HG03565 (cell line): ENCODE results near the gene PCDHGA5.
"Not testable (repeated sequence)": the region's sequence is repeated elsewhere in the genome, so short reads cannot be mapped to it uniquely, and the experiment has no call there.

ENCODE experiments used
- ATAC-seq: cut with Tn5 transposase; IDR thresholded peaks from one replicate; pipeline ENCODE4 v1.9.1; 2021; ENCODE audit warnings: mild to moderate bottlenecking, moderate library complexity; ENCODE audit not compliant: unreplicated experiment

Gene PCDHGA5

DNA sequence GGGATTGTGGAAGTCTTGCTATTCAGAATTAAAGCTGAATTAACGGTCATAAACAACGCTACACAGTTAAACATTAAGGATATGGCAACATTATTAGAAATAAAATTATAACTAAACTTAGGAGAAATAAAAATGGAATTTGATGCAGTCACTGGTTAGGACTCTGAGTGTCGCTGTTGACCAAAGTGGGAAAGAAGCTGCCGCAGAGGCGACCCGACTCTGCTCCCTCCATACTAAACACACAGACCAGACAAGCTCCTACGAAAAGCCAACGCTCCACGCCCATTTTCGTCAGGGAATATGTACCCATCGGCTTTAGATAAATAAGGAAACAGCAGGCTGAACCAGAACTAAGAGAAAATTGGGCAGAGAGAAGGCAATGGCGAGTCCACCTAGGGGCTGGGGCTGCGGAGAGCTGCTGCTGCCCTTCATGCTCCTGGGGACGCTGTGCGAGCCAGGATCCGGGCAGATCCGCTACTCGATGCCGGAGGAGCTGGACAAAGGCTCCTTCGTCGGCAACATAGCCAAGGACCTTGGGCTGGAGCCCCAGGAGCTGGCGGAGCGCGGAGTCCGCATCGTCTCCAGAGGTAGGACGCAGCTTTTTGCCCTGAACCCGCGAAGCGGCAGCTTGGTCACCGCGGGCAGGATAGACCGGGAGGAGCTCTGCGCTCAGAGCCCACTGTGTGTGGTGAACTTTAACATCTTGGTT lies at the start of gene PCDHGA5:
Gene PCDHGA5, plus strand, starts transcription at position 211 of the 709 bp plus-strand sequence. Its CDS starts 169 bp downstream, at position 380.
- ATAC-seq = no peak

DNA sequence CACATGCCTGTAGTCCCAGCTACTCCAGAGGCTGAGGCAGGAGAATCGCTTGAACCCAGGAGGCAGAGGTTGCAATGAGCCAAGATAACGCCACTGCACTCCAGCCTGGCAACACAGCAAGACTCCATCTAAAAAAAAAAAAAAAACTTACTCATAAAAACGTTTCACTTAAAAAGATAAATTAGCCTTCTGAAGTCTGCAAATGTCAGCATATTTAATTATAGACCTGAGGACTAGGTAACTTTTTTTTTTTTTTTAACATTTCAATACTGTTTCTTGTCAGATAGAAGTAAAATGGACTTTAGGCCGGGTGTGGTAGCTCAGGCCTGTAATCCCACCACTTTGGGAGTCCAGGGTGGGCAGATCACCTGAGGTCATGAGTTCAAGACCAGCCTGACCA lies 47.0 kb upstream of the PCDHGA5 start:
- ATAC-seq = not testable (repeated sequence)

GRCh38 chr5:141319202-141319601 lies 44.8 kb upstream of the PCDHGA5 start:
- no peak for ATAC-seq

- ATAC-seq = no peak
Observed at GRCh38 chr5:141319699-141320098, 44.3 kb upstream of the PCDHGA5 start.

DNA sequence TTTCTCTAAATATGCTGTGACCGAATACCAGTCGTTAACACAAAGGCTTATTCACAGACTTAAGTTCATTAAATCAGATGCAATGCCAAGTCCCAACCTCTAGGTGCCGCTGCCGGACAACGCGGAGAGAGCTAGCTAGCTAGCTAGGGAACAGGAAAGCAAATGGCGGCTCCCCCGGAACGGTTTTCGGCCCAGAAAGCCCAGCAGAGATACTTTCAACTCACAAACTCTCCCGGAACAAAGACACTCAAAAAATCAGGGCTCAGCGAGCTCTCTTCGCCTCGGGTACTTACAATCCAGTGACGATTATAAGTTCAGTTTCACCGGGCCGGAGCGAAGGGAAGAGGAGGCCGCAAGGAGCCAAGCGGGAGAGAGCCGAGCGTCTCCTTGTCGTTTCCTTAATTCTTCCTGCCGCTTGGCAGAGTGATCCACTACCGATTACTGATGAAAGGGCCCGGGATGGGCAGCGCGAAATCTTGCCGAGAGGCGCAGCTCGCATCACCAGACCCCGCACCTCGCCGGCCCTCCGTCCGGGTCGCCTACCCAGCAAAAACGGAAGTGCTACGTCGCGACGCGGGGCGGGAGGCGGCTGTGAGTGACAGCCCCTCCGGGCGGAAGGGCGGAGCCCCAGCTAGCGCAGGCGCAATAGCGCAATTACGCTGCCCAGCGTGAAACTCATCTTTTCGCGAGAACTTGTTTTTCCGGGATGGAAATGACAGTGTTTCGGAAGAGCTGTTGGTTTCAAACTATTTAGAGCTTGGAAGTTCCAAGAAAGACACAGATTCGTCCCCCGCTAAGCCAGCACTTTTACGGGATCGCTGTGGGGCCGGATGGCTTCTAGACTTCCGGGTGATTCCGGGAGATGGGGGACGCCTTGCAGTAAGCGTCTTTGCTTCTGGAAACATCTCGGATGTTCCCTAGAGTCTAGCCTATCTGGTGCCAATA lies 43.5 kb upstream of the PCDHGA5 start, which contains the start of gene TAF7:
Gene TAF7, minus strand, starts transcription at position 560 of the 945 bp plus-strand sequence. CDS start 740 bp downstream, outside the sequence.
- peak; percentile 84 for ATAC-seq

GRCh38 chr5:141322261-141322660 lies 41.7 kb upstream of the PCDHGA5 start:
- peak; percentile 30 for ATAC-seq

DNA sequence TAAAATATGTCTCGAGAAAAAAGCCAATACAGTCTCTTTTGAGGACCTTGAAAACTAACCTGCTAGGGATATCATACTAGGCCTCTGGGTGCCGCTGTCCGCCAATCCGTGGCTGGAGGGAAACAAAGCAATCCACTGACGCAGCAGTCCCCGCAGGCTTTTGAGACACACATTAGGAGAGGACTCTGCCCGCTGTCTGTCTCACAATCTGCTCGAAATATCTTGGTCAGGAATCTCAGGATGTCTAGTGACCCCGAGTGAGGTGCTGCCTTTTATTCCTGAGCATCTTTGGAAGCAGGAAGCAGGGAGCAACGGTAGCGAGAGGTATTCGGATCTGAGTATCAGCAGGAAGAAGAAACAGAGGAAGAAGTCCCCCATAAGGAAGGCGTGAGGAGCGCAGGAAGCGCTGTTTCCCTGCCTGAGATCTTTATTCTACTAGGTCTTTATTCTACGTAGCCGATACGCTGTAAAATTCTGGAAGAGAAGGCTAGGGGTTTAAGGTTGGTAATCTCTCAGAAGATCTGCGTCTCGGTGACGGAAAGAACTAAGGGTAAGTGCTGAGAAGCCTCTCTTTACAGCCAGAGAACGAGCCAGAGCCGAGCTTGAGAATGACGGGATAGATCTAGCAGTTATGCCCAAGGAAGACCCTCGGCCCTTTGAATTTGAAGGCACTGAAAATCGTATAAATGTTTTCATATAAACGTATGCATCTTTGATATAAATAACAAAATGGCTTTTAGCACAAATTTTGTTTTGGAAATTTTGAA lies 37.7 kb upstream of the PCDHGA5 start:
- peak; percentile 50 for ATAC-seq

DNA sequence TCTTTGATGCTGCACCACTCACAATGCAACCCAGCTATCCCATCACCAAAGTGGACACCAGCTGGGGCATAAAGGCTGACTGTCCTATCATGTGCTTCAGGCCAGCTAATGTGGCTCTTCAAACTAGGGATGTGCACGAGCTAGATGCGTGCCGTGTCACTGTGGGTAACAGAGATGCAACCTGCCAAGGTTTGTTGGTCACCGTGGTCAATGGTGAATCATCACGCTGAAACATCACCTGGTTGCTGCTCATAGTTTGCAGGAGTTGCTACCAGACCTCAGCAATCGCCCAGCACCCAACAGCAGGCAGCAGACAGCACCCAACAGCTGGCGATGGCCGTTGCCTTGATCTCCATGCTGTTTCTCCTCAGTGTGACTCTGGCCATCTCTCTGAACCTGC lies 35.7 kb upstream of the PCDHGA5 start:
- ATAC-seq = no peak

- ATAC-seq = no peak
Observed at GRCh38 chr5:141330299-141331080, 33.5 kb upstream of the PCDHGA5 start, which contains the start of gene PCDHGA1. Gene PCDHGA1, plus strand, starts transcription at chr5:141330514.

DNA sequence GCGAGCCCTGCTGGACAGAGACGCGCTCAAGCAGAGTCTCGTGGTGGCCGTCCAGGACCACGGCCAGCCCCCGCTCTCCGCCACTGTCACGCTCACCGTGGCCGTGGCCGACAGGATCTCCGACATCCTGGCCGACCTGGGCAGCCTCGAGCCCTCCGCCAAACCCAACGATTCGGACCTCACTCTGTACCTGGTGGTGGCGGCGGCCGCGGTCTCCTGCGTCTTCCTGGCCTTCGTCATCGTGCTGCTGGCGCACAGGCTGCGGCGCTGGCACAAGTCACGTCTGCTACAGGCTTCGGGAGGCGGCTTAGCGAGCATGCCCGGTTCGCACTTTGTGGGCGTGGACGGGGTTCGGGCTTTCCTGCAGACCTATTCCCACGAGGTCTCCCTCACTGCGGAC lies 31.4 kb upstream of the PCDHGA5 start:
- ATAC-seq = not testable (repeated sequence)

DNA sequence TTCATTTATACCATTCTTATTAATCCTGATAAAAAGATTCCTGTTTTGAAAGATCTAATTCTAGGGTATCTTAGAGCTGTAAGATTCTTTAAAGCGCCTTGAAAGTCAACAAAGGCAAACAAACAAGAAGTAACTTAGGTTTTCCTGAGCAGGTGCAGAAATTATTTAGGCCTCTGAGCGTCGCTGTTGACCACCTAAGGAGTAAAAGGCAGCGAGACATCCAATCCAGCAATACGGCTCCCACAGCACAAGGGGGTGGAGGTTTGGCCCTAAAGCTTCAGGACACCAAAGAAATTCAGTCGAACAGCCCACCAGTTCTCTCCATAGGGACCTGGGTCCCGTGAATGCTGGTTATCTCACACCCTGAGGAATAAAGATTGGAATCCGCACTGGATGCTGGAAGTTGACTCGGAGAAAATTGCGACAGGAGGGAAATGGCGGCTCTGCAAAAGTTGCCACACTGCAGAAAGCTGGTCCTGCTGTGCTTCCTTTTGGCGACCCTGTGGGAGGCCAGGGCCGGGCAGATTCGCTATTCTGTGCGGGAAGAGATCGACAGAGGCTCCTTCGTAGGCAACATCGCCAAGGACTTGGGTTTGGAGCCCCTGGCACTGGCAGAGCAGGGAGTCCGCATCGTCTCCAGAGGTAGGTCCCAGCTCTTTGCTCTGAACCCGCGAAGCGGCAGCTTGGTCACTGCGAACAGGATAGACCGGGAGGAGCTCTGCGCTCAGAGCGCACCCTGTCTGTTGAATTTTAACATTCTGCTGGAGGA lies 25.2 kb upstream of the PCDHGA5 start, which contains the start of gene PCDHGA2:
Gene PCDHGA2, plus strand, starts transcription at position 223 of the 769 bp plus-strand sequence.
- no peak for ATAC-seq

DNA sequence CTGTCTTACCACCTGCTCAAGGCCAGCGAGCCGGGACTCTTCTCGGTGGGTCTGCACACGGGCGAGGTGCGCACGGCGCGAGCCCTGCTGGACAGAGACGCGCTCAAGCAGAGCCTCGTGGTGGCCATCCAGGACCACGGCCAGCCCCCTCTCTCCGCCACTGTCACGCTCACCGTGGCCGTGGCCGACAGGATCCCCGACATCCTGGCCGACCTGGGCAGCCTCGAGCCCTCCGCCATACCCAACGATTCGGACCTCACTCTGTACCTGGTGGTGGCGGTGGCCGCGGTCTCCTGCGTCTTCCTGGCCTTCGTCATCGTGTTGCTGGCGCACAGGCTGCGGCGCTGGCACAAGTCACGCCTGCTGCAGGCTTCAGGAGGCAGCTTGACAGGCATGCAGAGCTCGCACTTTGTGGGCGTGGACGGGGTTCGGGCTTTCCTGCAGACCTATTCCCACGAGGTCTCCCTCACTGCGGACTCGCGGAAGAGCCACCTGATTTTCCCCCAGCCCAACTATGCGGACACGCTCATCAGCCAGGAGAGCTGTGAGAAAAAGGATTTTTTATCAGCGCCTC lies 23.1 kb upstream of the PCDHGA5 start:
- ATAC-seq = not testable (repeated sequence)

DNA sequence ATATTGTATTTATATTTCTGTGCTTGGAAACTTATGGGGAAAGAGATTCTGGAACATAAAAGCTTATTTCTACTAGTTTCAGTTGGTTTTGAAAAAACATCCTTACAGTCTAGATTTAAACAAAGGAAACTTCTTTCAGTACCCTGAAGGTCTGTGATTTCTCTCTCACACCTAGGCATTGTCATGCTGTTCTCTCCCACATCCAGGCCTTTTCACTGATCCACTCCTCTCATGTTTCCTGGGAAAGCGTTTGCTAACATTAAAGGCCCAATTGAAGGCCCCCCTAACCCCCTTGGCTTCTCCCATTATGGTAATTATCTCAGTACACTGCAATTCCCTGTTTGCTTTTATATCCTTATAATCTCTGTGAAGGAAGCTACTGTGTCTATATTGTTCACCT lies 21.2 kb upstream of the PCDHGA5 start:
- ATAC-seq = no peak

- no peak for ATAC-seq
Observed at GRCh38 chr5:141343242-141343952, 20.6 kb upstream of the PCDHGA5 start, which contains the start of gene PCDHGA3. Gene PCDHGA3, plus strand, starts transcription at chr5:141343829. Its CDS starts 205 bp downstream, at chr5:141344034.

DNA sequence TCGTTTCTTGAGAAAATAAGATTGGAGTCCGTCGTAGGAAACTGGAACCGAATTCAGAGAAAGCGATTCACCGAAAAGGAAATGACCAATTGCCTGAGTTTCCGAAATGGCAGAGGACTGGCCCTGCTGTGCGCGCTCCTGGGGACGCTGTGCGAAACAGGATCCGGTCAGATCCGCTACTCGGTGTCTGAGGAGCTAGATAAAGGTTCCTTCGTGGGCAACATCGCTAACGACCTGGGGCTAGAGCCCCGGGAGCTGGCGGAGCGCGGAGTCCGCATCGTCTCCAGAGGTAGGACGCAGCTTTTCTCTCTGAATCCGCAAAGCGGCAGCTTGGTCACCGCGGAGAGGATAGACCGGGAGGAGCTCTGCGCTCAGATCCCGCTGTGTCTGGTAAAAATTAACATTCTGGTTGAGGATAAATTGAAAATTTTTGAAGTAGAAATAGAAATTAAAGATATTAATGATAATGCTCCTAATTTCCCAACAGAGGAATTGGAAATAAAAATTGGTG lies 20.0 kb upstream of the PCDHGA5 start:
- ATAC-seq = no peak

DNA sequence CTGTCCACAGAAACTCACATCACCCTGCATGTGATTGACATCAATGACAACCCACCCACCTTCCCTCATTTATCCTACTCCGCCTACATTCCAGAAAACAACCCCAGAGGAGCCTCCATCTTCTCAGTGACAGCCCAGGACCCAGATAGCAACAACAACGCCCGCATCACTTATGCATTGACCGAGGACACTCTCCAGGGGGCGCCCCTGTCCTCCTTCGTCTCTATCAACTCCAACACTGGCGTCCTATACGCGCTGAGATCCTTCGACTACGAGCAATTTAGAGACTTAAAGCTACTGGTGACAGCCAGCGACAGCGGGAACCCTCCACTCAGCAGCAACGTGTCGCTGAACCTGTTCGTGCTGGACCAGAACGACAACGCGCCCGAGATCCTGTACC lies 18.6 kb upstream of the PCDHGA5 start:
- ATAC-seq = no peak

DNA sequence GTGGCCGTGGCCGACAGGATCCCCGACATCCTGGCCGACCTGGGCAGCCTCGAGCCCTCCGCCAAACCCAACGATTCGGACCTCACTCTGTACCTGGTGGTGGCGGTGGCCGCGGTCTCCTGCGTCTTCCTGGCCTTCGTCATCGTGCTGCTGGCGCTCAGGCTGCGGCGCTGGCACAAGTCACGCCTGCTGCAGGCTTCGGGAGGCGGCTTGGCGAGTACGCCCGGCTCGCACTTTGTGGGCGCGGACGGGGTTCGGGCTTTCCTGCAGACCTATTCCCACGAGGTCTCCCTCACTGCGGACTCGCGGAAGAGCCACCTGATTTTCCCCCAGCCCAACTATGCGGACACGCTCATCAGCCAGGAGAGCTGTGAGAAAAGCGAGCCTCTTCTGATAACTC lies 17.9 kb upstream of the PCDHGA5 start:
- not testable (repeated sequence) for ATAC-seq
